ENCODE results near the gene EGLN1. TPM values are rescaled to one million over a fixed set of nuclear protein-coding genes. Genes with fewer than 3 reads are reported as not detected.

EGLN1 gene
- total RNA-seq, 4 donors from 2014 or later, result 36.6 to 48.5 (median 42.2) TPM

- Histone ChIP-seq H3K4me3 (replicated peaks in 1 of 3) (no peak overlapping the region), H3K4me1 (no peaks in the 10 kb centered on the region), H3K36me3 (no peaks in the 10 kb centered on the region), H3K9me3 (no peaks in the 10 kb centered on the region), H3K27ac (no peak overlapping the region), H3K27me3 (no peaks in the 10 kb centered on the region)
- no peak for DNase-seq
- WGBS, 2 donors, result 94% methylated on average over 20 to 40 of the region's 44 CpGs
- no peak for TF ChIP-seq CTCF (IDR thresholded peaks at IDR 0.05)
- intact Hi-C loops (cut with DNase I), result no loop called here
Observed at GRCh38 chr1:231317306-231318014, 104.6 kb downstream of the EGLN1 start.

GRCh38 chr1:231315887-231316286 lies 106.2 kb downstream of the EGLN1 start:
- Histone ChIP-seq H3K27ac (no peak overlapping the region), H3K9me3 (no peaks in the 10 kb centered on the region), H3K4me1 (no peaks in the 10 kb centered on the region), H3K27me3 (no peaks in the 10 kb centered on the region), H3K4me3 (replicated peaks in 1 of 3) (no peak overlapping the region), H3K36me3 (no peaks in the 10 kb centered on the region)
- 25 to 38% methylated on average over 6 to 11 of the region's 11 CpGs for WGBS, 2 donors
- DNase-seq, result peak in 1 of 2 donors; percentile 12
- intact Hi-C loops (cut with DNase I), result no loop called here
- TF ChIP-seq POLR2A (IDR thresholded peaks at IDR 0.05) (no peak), CTCF (IDR thresholded peaks at IDR 0.05) (peak in 3 of 6 experiments; percentile 15 to 39 (median 26))

Other genes starting within 250 kb of the EGLN1 start
- 10 to 100 TPM; 33.9 to 41.9 (median 38.8) TPM for gene GNPAT, start 181.1 kb downstream of the EGLN1 start, total RNA-seq
- gene EXOC8, start 84.4 kb downstream of the EGLN1 start, total RNA-seq, result 10 to 100 TPM; 15.9 to 30.5 (median 18.6) TPM
- gene SPRTN, start 84.0 kb downstream of the EGLN1 start, total RNA-seq, result 10 to 100 TPM; 11.0 to 28.9 (median 21.9) TPM
- 10 to 100 TPM; 32.0 to 43.7 (median 36.5) TPM for gene TSNAX, start 106.4 kb upstream of the EGLN1 start, total RNA-seq
- 10 to 100 TPM in 1 of 4 donors, 1 to 10 TPM in 3; 6.9 to 17.7 (median 9.8) TPM for gene DISC1, start 204.5 kb upstream of the EGLN1 start, total RNA-seq

Measured in thyroid gland (tissue), 4 donors.